ENCODE data around the gene RPS18.

The RPS18 gene

GRCh38 chr6:33315793-33316602, 44.1 kb downstream of the RPS18 start:
- no peak for DNase-seq

GRCh38 chr6:33316603-33317418, 44.9 kb downstream of the RPS18 start:
- no peak for DNase-seq

GRCh38 chr6:33317419-33317668, 45.5 kb downstream of the RPS18 start:
- no peak for DNase-seq

GRCh38 chr6:33317669-33318425, 46.0 kb downstream of the RPS18 start, which contains the start of gene ZBTB22:
Gene ZBTB22 (minus strand): TSS chr6:33317744. CDS start chr6:33316916, 828 bp downstream.
- DNase-seq = peak; percentile 96

GRCh38 chr6:33318426-33319073, 46.7 kb downstream of the RPS18 start:
- no peak for DNase-seq

- no peak for DNase-seq
These were observed 48.1 kb downstream of the RPS18 start for GRCh38 chr6:33319939-33320314.

GRCh38 chr6:33320315-33321181, 48.7 kb downstream of the RPS18 start:
- no peak for DNase-seq

GRCh38 chr6:33321227-33321626, 49.4 kb downstream of the RPS18 start:
- no peak for DNase-seq

- peak; percentile 13 for DNase-seq
These were observed 51.7 kb downstream of the RPS18 start for GRCh38 chr6:33323623-33323948.

GRCh38 chr6:33324125-33324524, 52.2 kb downstream of the RPS18 start:
- DNase-seq = no peak
